Measurements from ENCODE around the gene MAN1C1.

GRCh38 chr1:25770541-25771220 is 154.1 kb downstream of the MAN1C1 start:
- TF ChIP-seq, protein P1, sequence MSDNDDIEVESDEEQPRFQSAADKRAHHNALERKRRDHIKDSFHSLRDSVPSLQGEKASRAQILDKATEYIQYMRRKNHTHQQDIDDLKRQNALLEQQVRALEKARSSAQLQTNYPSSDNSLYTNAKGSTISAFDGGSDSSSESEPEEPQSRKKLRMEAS (IDR thresholded peaks at IDR 0.05; ENCODE audit: insufficient read depth, insufficient read length): no peak
- TF ChIP-seq CTCF (IDR thresholded peaks at IDR 0.05; ENCODE audit: extremely low read depth in 1 of 2, insufficient read depth in 1 of 2, low read depth in 1 of 2, low read length in 2 of 2) (no peak), EZH2 (IDR thresholded peaks at IDR 0.05; ENCODE audit: borderline replicate concordance, low read depth, low read length, severe bottlenecking) (no peak)

Measured in endothelial cell of umbilical vein (primary cell).